SK-N-SH treated with all-trans-retinoic acid at 6 μM for 48 hours (cell line): ENCODE results near the gene TRRAP.

Experiments used
- ATAC-seq: fragments of 200-7000 bp; cut with Tn5 transposase; 3 replicates; pipeline ENCODE4 v1.9.1; 2020; ENCODE audit warnings: mild to moderate bottlenecking, moderate library complexity
- ARNTL ChIP-seq: fragments of 450-650 bp; formaldehyde crosslinking; IDR thresholded peaks from 2 replicates; pipeline ENCODE4 v1.5.0; 2020; ENCODE audit warnings: low read depth, mild to moderate bottlenecking, moderate library complexity, borderline replicate concordance
- BACH2 ChIP-seq: fragments of 250-450 bp; sonication (Bioruptor Pico); IDR thresholded peaks from 2 replicates; pipeline ENCODE4 v1.9.0; 2021; ENCODE audit warnings: mild to moderate bottlenecking, borderline replicate concordance
- CSDC2 ChIP-seq: fragments of 250-450 bp; sonication (Bioruptor Pico); IDR thresholded peaks from 2 replicates; pipeline ENCODE4 v1.5.0; 2020; ENCODE audit warnings: mild to moderate bottlenecking, moderate library complexity
- ESRRG ChIP-seq: fragments of 250-450 bp; sonication (Bioruptor Pico); IDR thresholded peaks from 2 replicates; pipeline ENCODE4 v1.6.1; 2021; ENCODE audit warnings: mild to moderate bottlenecking
- GLIS3 ChIP-seq: fragments of 250-450 bp; sonication (Bioruptor Pico); IDR thresholded peaks from 2 replicates; pipeline ENCODE4 v1.5.0; 2020; ENCODE audit warnings: mild to moderate bottlenecking, moderate library complexity
- ISL1 ChIP-seq: fragments of 250-450 bp; sonication (Bioruptor Pico); IDR thresholded peaks from 2 replicates; pipeline ENCODE4 v2.1.2; 2022; ENCODE audit warnings: mild to moderate bottlenecking, moderate library complexity
- OSR1 ChIP-seq: fragments of 250-450 bp; sonication (Bioruptor Pico); IDR thresholded peaks from 2 replicates; pipeline ENCODE4 v1.8.0; 2022; ENCODE audit warnings: moderate library complexity, mild to moderate bottlenecking, inconsistent platforms
- RARB ChIP-seq: fragments of 250-450 bp; sonication (Bioruptor Pico); IDR thresholded peaks from 2 replicates; pipeline ENCODE4 v1.8.0; 2021; ENCODE audit warnings: mild to moderate bottlenecking, moderate library complexity
- SNAI2 ChIP-seq: fragments of 250-450 bp; sonication (Bioruptor Pico); IDR thresholded peaks from 2 replicates; pipeline ENCODE4 v1.5.0; 2020; ENCODE audit warnings: mild to moderate bottlenecking, moderate library complexity
- TOX ChIP-seq: fragments of 250-450 bp; sonication (Bioruptor Pico); IDR thresholded peaks from 2 replicates; pipeline ENCODE4 v1.8.0; 2021; ENCODE audit warnings: mild to moderate bottlenecking, moderate library complexity, borderline replicate concordance
- ZC3H10 ChIP-seq: fragments of 250-450 bp; sonication (Bioruptor Pico); IDR thresholded peaks from 2 replicates; pipeline ENCODE4 v1.5.1; 2021; ENCODE audit warnings: mild to moderate bottlenecking, moderate library complexity
- ZFP3 ChIP-seq: fragments of 250-450 bp; sonication (Bioruptor Pico); IDR thresholded peaks from 2 replicates; pipeline ENCODE4 v1.5.0; 2020; ENCODE audit warnings: mild to moderate bottlenecking, moderate library complexity
- ZFP30 ChIP-seq: fragments of 450-650 bp; formaldehyde crosslinking; IDR thresholded peaks from 2 replicates; pipeline ENCODE4 v1.5.0; 2022; ENCODE audit warnings: mild to moderate bottlenecking, moderate library complexity
- ZNF565 ChIP-seq: fragments of 450-650 bp; formaldehyde crosslinking; conservative IDR thresholded peaks from 2 replicates; pipeline ENCODE4 v1.5.0; 2020; ENCODE audit warnings: low read depth, mild to moderate bottlenecking, moderate library complexity
- ZNF70 ChIP-seq: fragments of 450-650 bp; formaldehyde crosslinking; IDR thresholded peaks from 2 replicates; pipeline ENCODE4 v1.5.0; 2020; ENCODE audit warnings: mild to moderate bottlenecking, moderate library complexity
- ZNF8 ChIP-seq: fragments of 450-650 bp; formaldehyde crosslinking; IDR thresholded peaks from 2 replicates; pipeline ENCODE4 v1.5.0; 2020; ENCODE audit warnings: mild to moderate bottlenecking, moderate library complexity
- TF ChIP-seq, protein P1 (sequence below): fragments of 250-450 bp; sonication (Bioruptor Pico); IDR thresholded peaks from 2 replicates; pipeline ENCODE4 v1.5.0; 2020; ENCODE audit warnings: mild to moderate bottlenecking, moderate library complexity
- TF ChIP-seq, protein P2 (sequence below): fragments of 250-450 bp; sonication (Bioruptor Pico); IDR thresholded peaks from 2 replicates; pipeline ENCODE4 v1.5.1; 2020; ENCODE audit warnings: low read depth, mild to moderate bottlenecking, moderate library complexity
- TF ChIP-seq, protein P3 (sequence below): fragments of 250-450 bp; sonication (Bioruptor Pico); IDR thresholded peaks from 2 replicates; pipeline ENCODE4 v1.5.1; 2021; ENCODE audit warnings: mild to moderate bottlenecking, moderate library complexity
- TF ChIP-seq, protein P4 (sequence below): fragments of 250-450 bp; sonication (Bioruptor Pico); IDR thresholded peaks from 2 replicates; pipeline ENCODE4 v1.8.0; 2020; ENCODE audit warnings: mild to moderate bottlenecking, moderate library complexity, borderline replicate concordance
- TF ChIP-seq, protein P5 (sequence below): fragments of 250-450 bp; sonication (Bioruptor Pico); IDR thresholded peaks from 2 replicates; pipeline ENCODE4 v1.8.0; 2021; ENCODE audit warnings: low read depth, mild to moderate bottlenecking, moderate library complexity, borderline replicate concordance

TRRAP gene

DNA sequence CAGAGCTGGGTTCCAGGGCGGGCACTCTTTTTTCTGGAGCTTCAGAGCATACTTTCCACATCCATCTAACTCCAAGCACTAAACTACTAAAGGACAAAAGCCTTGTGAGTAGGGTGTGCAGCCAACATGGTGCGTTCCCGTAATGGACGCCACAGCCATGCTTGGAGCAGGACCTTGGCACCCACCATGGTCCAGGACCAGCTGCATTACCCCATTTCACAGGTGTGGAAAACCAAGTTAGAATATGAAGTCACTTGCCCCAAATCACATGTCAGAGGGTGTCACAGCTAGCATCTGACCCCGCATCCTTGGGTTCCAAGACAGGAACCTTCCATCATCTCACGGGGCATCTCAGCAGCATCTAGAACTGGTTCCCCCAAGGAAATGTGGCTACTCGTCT is 153.2 kb downstream of the TRRAP start:
- ATAC-seq = no peak
- TF ChIP-seq ISL1 = no peak
- no peak for TF ChIP-seq GLIS3 (CRISPR knock-in tag)
- no peak for TF ChIP-seq ZNF565 (CRISPR knock-in tag)
- no peak for TF ChIP-seq ZNF70 (CRISPR knock-in tag)
- TF ChIP-seq, protein P1, sequence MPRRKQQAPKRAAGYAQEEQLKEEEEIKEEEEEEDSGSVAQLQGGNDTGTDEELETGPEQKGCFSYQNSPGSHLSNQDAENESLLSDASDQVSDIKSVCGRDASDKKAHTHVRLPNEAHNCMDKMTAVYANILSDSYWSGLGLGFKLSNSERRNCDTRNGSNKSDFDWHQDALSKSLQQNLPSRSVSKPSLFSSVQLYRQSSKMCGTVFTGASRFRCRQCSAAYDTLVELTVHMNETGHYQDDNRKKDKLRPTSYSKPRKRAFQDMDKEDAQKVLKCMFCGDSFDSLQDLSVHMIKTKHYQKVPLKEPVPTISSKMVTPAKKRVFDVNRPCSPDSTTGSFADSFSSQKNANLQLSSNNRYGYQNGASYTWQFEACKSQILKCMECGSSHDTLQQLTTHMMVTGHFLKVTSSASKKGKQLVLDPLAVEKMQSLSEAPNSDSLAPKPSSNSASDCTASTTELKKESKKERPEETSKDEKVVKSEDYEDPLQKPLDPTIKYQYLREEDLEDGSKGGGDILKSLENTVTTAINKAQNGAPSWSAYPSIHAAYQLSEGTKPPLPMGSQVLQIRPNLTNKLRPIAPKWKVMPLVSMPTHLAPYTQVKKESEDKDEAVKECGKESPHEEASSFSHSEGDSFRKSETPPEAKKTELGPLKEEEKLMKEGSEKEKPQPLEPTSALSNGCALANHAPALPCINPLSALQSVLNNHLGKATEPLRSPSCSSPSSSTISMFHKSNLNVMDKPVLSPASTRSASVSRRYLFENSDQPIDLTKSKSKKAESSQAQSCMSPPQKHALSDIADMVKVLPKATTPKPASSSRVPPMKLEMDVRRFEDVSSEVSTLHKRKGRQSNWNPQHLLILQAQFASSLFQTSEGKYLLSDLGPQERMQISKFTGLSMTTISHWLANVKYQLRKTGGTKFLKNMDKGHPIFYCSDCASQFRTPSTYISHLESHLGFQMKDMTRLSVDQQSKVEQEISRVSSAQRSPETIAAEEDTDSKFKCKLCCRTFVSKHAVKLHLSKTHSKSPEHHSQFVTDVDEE = no peak
- no peak for TF ChIP-seq CSDC2 (CRISPR knock-in tag)
- TF ChIP-seq, protein P2, sequence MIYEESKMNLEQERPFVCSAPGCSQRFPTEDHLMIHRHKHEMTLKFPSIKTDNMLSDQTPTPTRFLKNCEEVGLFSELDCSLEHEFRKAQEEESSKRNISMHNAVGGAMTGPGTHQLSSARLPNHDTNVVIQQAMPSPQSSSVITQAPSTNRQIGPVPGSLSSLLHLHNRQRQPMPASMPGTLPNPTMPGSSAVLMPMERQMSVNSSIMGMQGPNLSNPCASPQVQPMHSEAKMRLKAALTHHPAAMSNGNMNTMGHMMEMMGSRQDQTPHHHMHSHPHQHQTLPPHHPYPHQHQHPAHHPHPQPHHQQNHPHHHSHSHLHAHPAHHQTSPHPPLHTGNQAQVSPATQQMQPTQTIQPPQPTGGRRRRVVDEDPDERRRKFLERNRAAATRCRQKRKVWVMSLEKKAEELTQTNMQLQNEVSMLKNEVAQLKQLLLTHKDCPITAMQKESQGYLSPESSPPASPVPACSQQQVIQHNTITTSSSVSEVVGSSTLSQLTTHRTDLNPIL = no peak
- TF ChIP-seq BACH2 (CRISPR knock-in tag) = no peak
- no peak for TF ChIP-seq ZNF8 (CRISPR knock-in tag)
- no peak for TF ChIP-seq ARNTL (CRISPR knock-in tag)
- TF ChIP-seq, protein P3, sequence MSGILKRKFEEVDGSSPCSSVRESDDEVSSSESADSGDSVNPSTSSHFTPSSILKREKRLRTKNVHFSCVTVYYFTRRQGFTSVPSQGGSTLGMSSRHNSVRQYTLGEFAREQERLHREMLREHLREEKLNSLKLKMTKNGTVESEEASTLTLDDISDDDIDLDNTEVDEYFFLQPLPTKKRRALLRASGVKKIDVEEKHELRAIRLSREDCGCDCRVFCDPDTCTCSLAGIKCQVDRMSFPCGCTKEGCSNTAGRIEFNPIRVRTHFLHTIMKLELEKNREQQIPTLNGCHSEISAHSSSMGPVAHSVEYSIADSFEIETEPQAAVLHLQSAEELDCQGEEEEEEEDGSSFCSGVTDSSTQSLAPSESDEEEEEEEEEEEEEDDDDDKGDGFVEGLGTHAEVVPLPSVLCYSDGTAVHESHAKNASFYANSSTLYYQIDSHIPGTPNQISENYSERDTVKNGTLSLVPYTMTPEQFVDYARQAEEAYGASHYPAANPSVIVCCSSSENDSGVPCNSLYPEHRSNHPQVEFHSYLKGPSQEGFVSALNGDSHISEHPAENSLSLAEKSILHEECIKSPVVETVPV (CRISPR knock-in tag) = no peak
- TF ChIP-seq, protein P4, sequence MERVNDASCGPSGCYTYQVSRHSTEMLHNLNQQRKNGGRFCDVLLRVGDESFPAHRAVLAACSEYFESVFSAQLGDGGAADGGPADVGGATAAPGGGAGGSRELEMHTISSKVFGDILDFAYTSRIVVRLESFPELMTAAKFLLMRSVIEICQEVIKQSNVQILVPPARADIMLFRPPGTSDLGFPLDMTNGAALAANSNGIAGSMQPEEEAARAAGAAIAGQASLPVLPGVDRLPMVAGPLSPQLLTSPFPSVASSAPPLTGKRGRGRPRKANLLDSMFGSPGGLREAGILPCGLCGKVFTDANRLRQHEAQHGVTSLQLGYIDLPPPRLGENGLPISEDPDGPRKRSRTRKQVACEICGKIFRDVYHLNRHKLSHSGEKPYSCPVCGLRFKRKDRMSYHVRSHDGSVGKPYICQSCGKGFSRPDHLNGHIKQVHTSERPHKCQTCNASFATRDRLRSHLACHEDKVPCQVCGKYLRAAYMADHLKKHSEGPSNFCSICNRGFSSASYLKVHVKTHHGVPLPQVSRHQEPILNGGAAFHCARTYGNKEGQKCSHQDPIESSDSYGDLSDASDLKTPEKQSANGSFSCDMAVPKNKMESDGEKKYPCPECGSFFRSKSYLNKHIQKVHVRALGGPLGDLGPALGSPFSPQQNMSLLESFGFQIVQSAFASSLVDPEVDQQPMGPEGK (CRISPR knock-in tag) = no peak
- TF ChIP-seq RARB (CRISPR knock-in tag) = no peak

DNA sequence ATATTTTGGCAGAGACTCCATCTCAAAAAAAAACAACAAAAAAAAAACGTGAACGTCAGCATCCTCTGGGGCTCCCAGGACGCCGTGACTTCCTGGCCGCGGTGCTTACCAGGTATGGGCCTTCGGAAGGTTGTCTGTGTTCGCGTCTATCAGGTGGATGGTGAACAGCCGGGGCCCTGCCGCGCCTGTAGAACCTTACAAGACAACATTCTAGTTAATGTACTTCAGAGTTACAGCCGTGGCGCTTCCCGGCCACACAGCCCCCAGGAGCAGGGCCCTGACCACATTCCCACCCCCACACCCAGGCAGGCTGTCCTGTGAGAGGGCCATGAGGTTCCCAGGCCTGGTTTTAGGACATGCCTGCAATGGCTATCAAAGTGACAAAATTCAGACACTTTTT is 154.6 kb downstream of the TRRAP start:
- no peak for ATAC-seq

More for the DNA sequence above, 154.6 kb downstream of the TRRAP start:
- TF ChIP-seq CSDC2 (CRISPR knock-in tag) = no peak
- TF ChIP-seq, protein P4 (CRISPR knock-in tag) = no peak
- TF ChIP-seq BACH2 (CRISPR knock-in tag) = no peak
- TF ChIP-seq ZNF565 (CRISPR knock-in tag) = no peak
- no peak for TF ChIP-seq ISL1
- TF ChIP-seq OSR1 = no peak
- TF ChIP-seq ZNF70 (CRISPR knock-in tag) = no peak
- TF ChIP-seq SNAI2 (CRISPR knock-in tag) = no peak
- TF ChIP-seq TOX (CRISPR knock-in tag) = no peak
- TF ChIP-seq, protein P5, sequence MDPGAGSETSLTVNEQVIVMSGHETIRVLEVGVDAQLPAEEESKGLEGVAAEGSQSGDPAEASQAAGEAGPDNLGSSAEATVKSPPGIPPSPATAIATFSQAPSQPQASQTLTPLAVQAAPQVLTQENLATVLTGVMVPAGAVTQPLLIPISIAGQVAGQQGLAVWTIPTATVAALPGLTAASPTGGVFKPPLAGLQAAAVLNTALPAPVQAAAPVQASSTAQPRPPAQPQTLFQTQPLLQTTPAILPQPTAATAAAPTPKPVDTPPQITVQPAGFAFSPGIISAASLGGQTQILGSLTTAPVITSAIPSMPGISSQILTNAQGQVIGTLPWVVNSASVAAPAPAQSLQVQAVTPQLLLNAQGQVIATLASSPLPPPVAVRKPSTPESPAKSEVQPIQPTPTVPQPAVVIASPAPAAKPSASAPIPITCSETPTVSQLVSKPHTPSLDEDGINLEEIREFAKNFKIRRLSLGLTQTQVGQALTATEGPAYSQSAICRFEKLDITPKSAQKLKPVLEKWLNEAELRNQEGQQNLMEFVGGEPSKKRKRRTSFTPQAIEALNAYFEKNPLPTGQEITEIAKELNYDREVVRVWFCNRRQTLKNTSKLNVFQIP = no peak
- TF ChIP-seq ESRRG (CRISPR knock-in tag) = no peak
- TF ChIP-seq, protein P3 (CRISPR knock-in tag) = no peak
- no peak for TF ChIP-seq ZFP30 (CRISPR knock-in tag)
- TF ChIP-seq, protein P1 = no peak
- no peak for TF ChIP-seq RARB (CRISPR knock-in tag)
- no peak for TF ChIP-seq ZC3H10 (CRISPR knock-in tag)
- no peak for TF ChIP-seq ZNF8 (CRISPR knock-in tag)
- TF ChIP-seq ARNTL (CRISPR knock-in tag) = no peak
- TF ChIP-seq ZFP3 (CRISPR knock-in tag) = no peak
- no peak for TF ChIP-seq GLIS3 (CRISPR knock-in tag)
